Esophagus muscularis mucosa (tissue), 4 donors: Measurements from ENCODE around the gene CMBL. TPM values are rescaled to one million over a fixed set of nuclear protein-coding genes. Genes with fewer than 3 reads are reported as not detected.

Experiments
- DNase-seq: peaks from one replicate; pipeline ENCODE4 v3.0.0-alpha.2; 2017; ENCODE audit errors: extremely low spot score
- H3K27ac ChIP-seq, 4 donors: fragments of 200-600 bp; sonication (generic); replicated peaks in 1 of 4; 1 replicate in 3 of 4; 2 replicates in 1 of 4; pipeline ENCODE4 v1.5.1; 2016 to 2019; ENCODE audit warnings: mild to moderate bottlenecking in 1 of 4
- H3K27me3 ChIP-seq, 4 donors: fragments of 200-600 bp; sonication (generic); one replicate each; pipeline versions ENCODE4 v1.5.1 to v1.6.0; 2016 to 2019
- H3K36me3 ChIP-seq, 4 donors: fragments of 200-600 bp; sonication (generic); one replicate each; pipeline ENCODE4 v1.5.1; 2016 to 2019
- H3K4me1 ChIP-seq, 4 donors: fragments of 200-600 bp; sonication (generic); one replicate each; pipeline ENCODE4 v1.5.1; 2016 to 2019
- H3K4me3 ChIP-seq, 4 donors: fragments of 200-600 bp; sonication (generic); 1 replicate in 2 of 4; 2 replicates in 2 of 4; pipeline ENCODE4 v1.5.1; 2016 to 2019; ENCODE audit warnings: mild to moderate bottlenecking in 4 of 4, moderate library complexity in 1 of 4
- H3K9me3 ChIP-seq, 4 donors: fragments of 200-600 bp; sonication (generic); 1 replicate in 3 of 4; 2 replicates in 1 of 4; pipeline ENCODE4 v1.5.1; 2016 to 2019
- EP300 ChIP-seq: sonication (generic); formaldehyde crosslinking; IDR thresholded peaks from one replicate; pipeline ENCODE4 v1.6.1; 2017; ENCODE audit warnings: antibody characterized with exemption
- POLR2A ChIP-seq: fragments of 450-650 bp; IDR thresholded peaks from one replicate; pipeline ENCODE4 v1.6.1; 2017; ENCODE audit warnings: antibody characterized with exemption, moderate library complexity, mild to moderate bottlenecking, low read depth
- POLR2AphosphoS5 ChIP-seq, 2 donors: sonication (generic); formaldehyde crosslinking; IDR thresholded peaks; one replicate each; pipeline ENCODE4 v1.6.1; 2017; ENCODE audit warnings: antibody characterized with exemption in 2 of 2
- WGBS: methylation state at CpG from one replicate; pipeline ENCODE4 v1.1.5; 2018; 5-methylcytosine and 5-hydroxymethylcytosine counted together
- intact Hi-C: fragments of 100-400 bp; cut with DNase I; formaldehyde crosslinking; loops from one replicate; pipeline ENCODE4 v1.15.1; 2023
- total RNA-seq, 4 donors: library from RNA; depleted of rRNA; stranded (reverse); fragments of >200 nt; gene quantifications; one replicate each; pipeline versions ENCODE4 v1.1.0 to v1.2.1, GENCODE V29; 2016
- TF ChIP-seq, protein P1 (sequence below), 3 experiments: fragments of 200-600 bp in 2 of 3; fragments of 450-650 bp in 1 of 3; sonication (generic) in 2 of 3; IDR thresholded peaks; one replicate each; pipeline ENCODE4 v1.5.1; 2017 to 2019; ENCODE audit warnings: antibody characterized with exemption in 3 of 3, mild to moderate bottlenecking in 2 of 3, moderate library complexity in 1 of 3

The CMBL gene
- total RNA-seq, 4 donors from 2014 or later: 3.8 to 7.8 (median 5.1) TPM

DNA sequence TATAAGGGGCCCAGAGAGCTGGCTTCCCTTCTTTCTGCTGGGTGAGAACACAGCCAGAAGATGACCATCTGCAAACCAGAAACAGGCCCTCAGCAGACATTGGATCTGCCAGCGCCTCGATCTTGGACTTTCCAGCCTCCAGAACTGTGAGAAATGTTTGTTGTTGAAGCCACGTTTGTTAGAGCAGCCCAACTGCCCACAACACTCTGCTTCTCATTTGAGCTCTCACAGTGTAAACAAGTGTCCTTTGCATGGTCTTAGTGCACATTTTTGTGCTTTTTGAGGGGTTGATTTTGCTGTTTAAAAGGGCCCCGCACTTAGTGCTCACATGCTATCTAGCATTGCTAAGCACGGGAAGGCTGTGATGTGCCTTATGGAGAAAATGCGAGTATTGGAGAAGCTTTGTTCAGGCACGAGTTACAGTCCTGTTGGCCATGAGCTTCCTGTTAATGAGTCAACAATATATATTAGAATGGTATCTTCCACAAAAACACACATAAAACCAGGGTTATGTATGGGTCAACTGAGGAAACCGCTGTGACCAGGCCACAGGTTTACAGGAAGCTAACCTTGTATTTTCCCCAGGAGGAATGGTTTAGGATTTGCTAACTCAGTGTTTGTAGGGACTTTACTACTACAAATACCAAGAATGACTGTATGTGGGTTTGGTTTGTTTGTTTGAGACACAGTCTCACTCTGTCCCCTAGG lies 11.9 kb downstream of the CMBL start:
- Histone ChIP-seq H3K27ac (no peak overlapping the region), H3K36me3 (no peaks in the 10 kb centered on the region), H3K27me3 (no peaks in the 10 kb centered on the region), H3K4me3 (no peak overlapping the region), H3K9me3 (no peaks in the 10 kb centered on the region), H3K4me1 (no peaks in the 10 kb centered on the region)
- WGBS: 95% methylated on average over 8 of the region's 8 CpGs
- DNase-seq: no peak
- TF ChIP-seq, protein P1, sequence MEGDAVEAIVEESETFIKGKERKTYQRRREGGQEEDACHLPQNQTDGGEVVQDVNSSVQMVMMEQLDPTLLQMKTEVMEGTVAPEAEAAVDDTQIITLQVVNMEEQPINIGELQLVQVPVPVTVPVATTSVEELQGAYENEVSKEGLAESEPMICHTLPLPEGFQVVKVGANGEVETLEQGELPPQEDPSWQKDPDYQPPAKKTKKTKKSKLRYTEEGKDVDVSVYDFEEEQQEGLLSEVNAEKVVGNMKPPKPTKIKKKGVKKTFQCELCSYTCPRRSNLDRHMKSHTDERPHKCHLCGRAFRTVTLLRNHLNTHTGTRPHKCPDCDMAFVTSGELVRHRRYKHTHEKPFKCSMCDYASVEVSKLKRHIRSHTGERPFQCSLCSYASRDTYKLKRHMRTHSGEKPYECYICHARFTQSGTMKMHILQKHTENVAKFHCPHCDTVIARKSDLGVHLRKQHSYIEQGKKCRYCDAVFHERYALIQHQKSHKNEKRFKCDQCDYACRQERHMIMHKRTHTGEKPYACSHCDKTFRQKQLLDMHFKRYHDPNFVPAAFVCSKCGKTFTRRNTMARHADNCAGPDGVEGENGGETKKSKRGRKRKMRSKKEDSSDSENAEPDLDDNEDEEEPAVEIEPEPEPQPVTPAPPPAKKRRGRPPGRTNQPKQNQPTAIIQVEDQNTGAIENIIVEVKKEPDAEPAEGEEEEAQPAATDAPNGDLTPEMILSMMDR (IDR thresholded peaks at IDR 0.05): no peak
- TF ChIP-seq POLR2AphosphoS5 (IDR thresholded peaks at IDR 0.05): no peak
- TF ChIP-seq POLR2A: no peak
- no peak for TF ChIP-seq EP300
- intact Hi-C loops: no loop called here

DNA sequence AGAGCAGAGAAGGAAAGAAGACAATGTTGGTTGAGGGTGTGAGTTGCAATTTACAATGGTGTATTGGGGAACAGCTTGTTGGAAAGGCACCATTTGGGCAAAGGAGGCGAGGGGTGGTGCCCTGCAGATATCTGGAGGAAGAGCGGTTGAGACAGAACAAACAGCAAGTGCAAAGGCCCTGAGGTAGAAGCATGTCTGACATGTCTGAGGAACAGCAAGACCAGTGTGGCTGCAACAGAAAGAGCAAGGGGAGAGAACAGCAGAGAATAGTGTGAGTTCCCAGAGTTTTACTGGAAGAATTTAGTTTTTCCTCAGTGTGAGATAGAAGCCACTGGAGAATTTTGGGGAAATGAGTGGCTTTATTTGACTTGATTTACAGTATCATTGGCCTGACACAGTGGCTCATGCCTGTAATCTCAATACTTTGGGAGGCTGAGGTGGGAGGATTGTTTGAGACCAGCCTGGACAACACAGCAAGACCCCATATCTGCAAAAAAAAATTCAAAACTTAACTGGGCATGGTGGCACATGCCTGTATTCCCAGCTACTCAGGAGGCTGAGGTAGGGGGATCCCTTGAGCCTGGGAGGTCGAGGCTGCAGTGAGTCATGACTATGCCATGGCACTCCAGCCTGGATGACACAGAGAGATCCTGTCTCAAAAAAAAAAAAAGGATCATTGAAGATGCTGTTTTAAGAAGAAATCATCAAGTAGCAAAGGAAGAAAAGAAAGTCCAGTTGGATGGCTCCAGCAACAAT lies 13.6 kb downstream of the CMBL start:
- no peaks in the 10 kb centered on the region for H3K4me1 ChIP-seq
- no peak for DNase-seq
- no peak overlapping the region for H3K27ac ChIP-seq
- TF ChIP-seq POLR2A: no peak
- no peak for TF ChIP-seq POLR2AphosphoS5 (IDR thresholded peaks at IDR 0.05)
- TF ChIP-seq, protein P1 (IDR thresholded peaks at IDR 0.05): no peak
- no peak for TF ChIP-seq EP300
- H3K4me3 ChIP-seq: no peak overlapping the region
- no peaks in the 10 kb centered on the region for H3K9me3 ChIP-seq
- no peaks in the 10 kb centered on the region for H3K27me3 ChIP-seq
- intact Hi-C loops: no loop called here
- 93% methylated on average over 3 of the region's 3 CpGs for WGBS
- H3K36me3 ChIP-seq: peaks cover 0 to 11% (median 0%) of the 10 kb centered on the region in 4 donors

DNA sequence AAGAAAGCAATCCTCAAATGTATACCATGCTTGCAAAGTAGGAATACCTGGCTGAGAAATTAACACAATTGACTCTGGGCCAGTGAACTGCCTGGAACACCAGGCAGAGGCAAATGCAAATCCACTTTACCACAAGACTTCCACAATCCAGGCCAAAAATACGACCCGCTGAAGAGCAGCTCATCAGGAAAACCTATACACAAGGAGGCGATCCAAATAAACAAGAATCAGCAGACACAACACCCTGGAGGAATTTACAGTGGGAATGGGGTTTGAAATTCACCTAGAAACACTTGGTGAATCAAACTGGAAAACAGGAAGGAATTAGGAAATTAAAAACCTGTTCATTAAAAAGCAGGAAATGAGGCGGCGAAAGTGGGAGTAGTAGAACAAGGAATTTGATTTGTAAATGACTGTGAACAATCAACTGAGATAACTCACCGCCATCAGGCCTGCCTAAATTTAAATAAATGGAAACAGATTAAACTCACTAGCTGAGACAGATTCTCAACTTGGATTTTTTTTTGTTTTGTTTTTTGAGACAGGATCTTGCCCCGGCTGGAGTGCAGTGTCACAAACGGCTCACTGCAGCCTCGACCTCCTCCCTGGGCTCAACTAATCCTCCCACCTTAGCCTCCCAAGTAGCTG lies 15.9 kb downstream of the CMBL start:
- Histone ChIP-seq H3K36me3 (peaks cover 0 to 30% (median 5%) of the 10 kb centered on the region in 4 donors), H3K4me1 (no peaks in the 10 kb centered on the region), H3K9me3 (no peaks in the 10 kb centered on the region), H3K27me3 (no peaks in the 10 kb centered on the region), H3K4me3 (no peak overlapping the region), H3K27ac (no peak overlapping the region)
- intact Hi-C loops: no loop called here
- WGBS: 87% methylated on average over 9 of the region's 9 CpGs
- DNase-seq: no peak
- no peak for TF ChIP-seq POLR2A
- no peak for TF ChIP-seq EP300
- TF ChIP-seq, protein P1 (IDR thresholded peaks at IDR 0.05): no peak
- TF ChIP-seq POLR2AphosphoS5 (IDR thresholded peaks at IDR 0.05): no peak

DNA sequence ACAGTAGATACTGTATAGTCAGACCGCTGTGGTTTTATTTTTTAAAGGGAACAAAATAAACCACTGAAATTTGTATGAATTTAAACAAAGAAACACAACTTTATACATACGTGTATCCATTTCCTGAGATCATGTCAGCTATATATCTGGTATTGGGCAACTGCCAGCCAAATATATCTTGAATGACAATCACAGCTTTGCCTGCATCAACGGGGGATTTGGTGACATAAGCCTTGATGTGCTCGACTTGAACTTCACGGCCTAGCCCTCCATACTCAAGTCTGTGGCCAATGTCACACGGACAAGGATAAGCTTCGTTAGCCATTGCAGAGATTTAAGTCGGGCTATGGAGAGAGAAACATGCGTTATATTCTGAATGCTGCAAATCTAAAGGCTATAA lies 17.3 kb downstream of the CMBL start:
- Histone ChIP-seq H3K4me3 (no peak overlapping the region), H3K9me3 (no peaks in the 10 kb centered on the region), H3K27ac (no peak overlapping the region), H3K27me3 (no peaks in the 10 kb centered on the region), H3K4me1 (no peaks in the 10 kb centered on the region), H3K36me3 (peaks cover 0 to 39% (median 9%) of the 10 kb centered on the region in 4 donors)
- 92% methylated on average over 9 of the region's 9 CpGs for WGBS
- TF ChIP-seq POLR2AphosphoS5 (IDR thresholded peaks at IDR 0.05) (no peak), POLR2A (no peak)
- intact Hi-C loops: no loop called here
- DNase-seq: no peak

DNA sequence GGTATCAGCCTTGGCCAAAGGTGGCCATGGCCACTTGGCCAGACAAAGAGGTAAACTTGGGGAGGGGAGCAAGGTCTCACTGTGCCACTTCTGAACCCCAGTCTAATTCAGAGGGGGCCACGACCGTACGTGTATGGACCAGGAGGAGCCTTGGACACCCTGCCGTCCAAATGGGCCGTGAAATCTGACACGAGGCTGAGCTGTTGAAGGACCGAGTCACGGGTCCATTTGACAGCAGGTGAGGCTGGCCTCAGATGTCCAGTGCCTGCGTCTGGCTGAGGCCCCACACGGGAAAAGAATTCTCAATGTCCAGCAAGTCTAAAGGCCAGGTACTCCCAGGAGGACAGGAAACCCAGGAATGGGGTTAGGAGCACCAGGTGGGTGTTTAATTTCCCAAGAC lies 17.7 kb downstream of the CMBL start:
- H3K36me3 ChIP-seq: peaks cover 0 to 39% (median 9%) of the 10 kb centered on the region in 4 donors
- H3K27me3 ChIP-seq: no peaks in the 10 kb centered on the region
- no peak overlapping the region for H3K4me3 ChIP-seq
- TF ChIP-seq POLR2AphosphoS5 (IDR thresholded peaks at IDR 0.05): no peak
- TF ChIP-seq, protein P1 (IDR thresholded peaks at IDR 0.05): no peak
- TF ChIP-seq EP300: no peak
- TF ChIP-seq POLR2A: no peak
- no peak for DNase-seq
- no peak overlapping the region for H3K27ac ChIP-seq
- H3K4me1 ChIP-seq: no peaks in the 10 kb centered on the region
- intact Hi-C loops: loop anchor here (5.0 kb wide), 1 partner anchor 62 kb away; the partner anchor contains the start of gene MARCHF6
- H3K9me3 ChIP-seq: no peaks in the 10 kb centered on the region
- WGBS: 98% methylated on average over 7 of the region's 10 CpGs
